A549 treated with RU486 at 1 μM for 4 hours (cell line): ENCODE data around the gene VEGFB. TPM values are rescaled to one million over a fixed set of nuclear protein-coding genes. Genes with fewer than 3 reads are reported as not detected.

Experiments used
- total RNA-seq: library from RNA; stranded (reverse); fragments of 200-300 nt; extraction: Qiagen RNA extraction; gene quantifications from 5 replicates; pipeline ENCODE4 v1.2.3, GENCODE V29; 2022; ENCODE audit warnings: low read depth

The VEGFB gene
- total RNA-seq, 1 experiment from 2014 or later, result 54.1 TPM

Other genes with a start within 250 kb of the VEGFB start
- 106 to 132 TPM (median 127 TPM) in 5 replicates for gene OTUB1, start 248.1 kb upstream of the VEGFB start, total RNA-seq
- 0.05 to 0.07 TPM (median 0.06 TPM) in 3 of 5 replicates, not detected in the others for gene FLRT1, start 198.7 kb upstream of the VEGFB start, total RNA-seq
- gene MACROD1, start 68.5 kb upstream of the VEGFB start, total RNA-seq, result 8.8 to 17.0 TPM (median 12.8 TPM) in 5 replicates
- gene STIP1, start 48.4 kb upstream of the VEGFB start, total RNA-seq, result 234 to 268 TPM (median 258 TPM) in 5 replicates
- 1.0 to 3.1 TPM (median 1.7 TPM) in 5 replicates for gene FERMT3, start 27.9 kb upstream of the VEGFB start, total RNA-seq
- gene TRPT1, start 8.4 kb upstream of the VEGFB start, total RNA-seq, result 16.8 to 27.5 TPM (median 24.3 TPM) in 5 replicates
- gene NUDT22, start 8.3 kb upstream of the VEGFB start, total RNA-seq, result 29.7 to 43.8 TPM (median 32.1 TPM) in 5 replicates
- gene DNAJC4, start 4.0 kb upstream of the VEGFB start, total RNA-seq, result 15.4 to 22.6 TPM (median 19.5 TPM) in 5 replicates
- gene FKBP2, start 6.5 kb downstream of the VEGFB start, total RNA-seq, result 128 to 139 TPM (median 132 TPM) in 5 replicates
- 237 to 395 TPM (median 394 TPM) in 5 replicates for gene PPP1R14B, start 12.4 kb downstream of the VEGFB start, total RNA-seq
- 14.4 to 21.5 TPM (median 18.8 TPM) in 5 replicates for gene PLCB3, start 16.9 kb downstream of the VEGFB start, total RNA-seq
- gene BAD, start 50.1 kb downstream of the VEGFB start, total RNA-seq, result 78.0 to 107 TPM (median 94.9 TPM) in 5 replicates
- 28.5 to 53.9 TPM (median 46.0 TPM) in 5 replicates for gene GPR137, start 51.3 kb downstream of the VEGFB start, total RNA-seq
- 0.21 TPM in 1 of 5 replicates, not detected in the others for gene KCNK4, start 56.7 kb downstream of the VEGFB start, total RNA-seq
- gene CATSPERZ, start 65.8 kb downstream of the VEGFB start, total RNA-seq, result 2.4 to 2.8 TPM (median 2.7 TPM) in 5 replicates
- 40.8 to 70.7 TPM (median 67.3 TPM) in 5 replicates for gene ESRRA, start 70.9 kb downstream of the VEGFB start, total RNA-seq
- gene TRMT112, start 83.0 kb downstream of the VEGFB start, total RNA-seq, result 402 to 483 TPM (median 442 TPM) in 5 replicates
- gene PRDX5, start 83.5 kb downstream of the VEGFB start, total RNA-seq, result 376 to 487 TPM (median 476 TPM) in 5 replicates
- 9.8 to 13.4 TPM (median 12.1 TPM) in 5 replicates for gene CCDC88B, start 105.6 kb downstream of the VEGFB start, total RNA-seq
- 53.6 to 72.2 TPM (median 60.9 TPM) in 5 replicates for gene RPS6KA4, start 124.6 kb downstream of the VEGFB start, total RNA-seq